ENCODE data around the gene KRT34. TPM values are rescaled to one million over a fixed set of nuclear protein-coding genes. Genes with fewer than 3 reads are reported as not detected.

Gene KRT34
- total RNA-seq, 2 experiments from 2014 or later = not detected

DNA sequence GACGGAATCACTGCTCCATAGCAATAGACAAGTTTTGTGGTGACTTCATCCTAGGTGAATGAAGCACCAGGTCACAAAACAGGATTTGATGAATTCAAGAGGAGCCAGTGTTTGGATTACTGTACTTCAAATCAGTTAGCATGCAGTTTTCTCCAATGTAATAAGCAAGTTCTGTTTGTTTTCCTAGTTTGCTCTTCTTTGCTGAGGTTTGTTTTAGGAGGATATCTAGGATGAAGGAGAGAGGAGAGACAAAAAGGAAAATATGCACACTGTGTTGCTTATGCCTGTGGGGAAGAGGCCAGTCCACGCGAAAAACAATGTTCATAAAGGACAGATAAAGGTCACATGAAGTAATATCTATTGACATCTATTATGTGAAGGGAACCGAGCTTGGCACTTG lies 33.3 kb upstream of the KRT34 start:
- TF ChIP-seq EZH2phosphoT487 (IDR thresholded peaks at IDR 0.05; ENCODE audit: borderline replicate concordance, low read depth, low read length) = no peak
- TF ChIP-seq, protein P1, sequence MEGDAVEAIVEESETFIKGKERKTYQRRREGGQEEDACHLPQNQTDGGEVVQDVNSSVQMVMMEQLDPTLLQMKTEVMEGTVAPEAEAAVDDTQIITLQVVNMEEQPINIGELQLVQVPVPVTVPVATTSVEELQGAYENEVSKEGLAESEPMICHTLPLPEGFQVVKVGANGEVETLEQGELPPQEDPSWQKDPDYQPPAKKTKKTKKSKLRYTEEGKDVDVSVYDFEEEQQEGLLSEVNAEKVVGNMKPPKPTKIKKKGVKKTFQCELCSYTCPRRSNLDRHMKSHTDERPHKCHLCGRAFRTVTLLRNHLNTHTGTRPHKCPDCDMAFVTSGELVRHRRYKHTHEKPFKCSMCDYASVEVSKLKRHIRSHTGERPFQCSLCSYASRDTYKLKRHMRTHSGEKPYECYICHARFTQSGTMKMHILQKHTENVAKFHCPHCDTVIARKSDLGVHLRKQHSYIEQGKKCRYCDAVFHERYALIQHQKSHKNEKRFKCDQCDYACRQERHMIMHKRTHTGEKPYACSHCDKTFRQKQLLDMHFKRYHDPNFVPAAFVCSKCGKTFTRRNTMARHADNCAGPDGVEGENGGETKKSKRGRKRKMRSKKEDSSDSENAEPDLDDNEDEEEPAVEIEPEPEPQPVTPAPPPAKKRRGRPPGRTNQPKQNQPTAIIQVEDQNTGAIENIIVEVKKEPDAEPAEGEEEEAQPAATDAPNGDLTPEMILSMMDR (conservative IDR thresholded peaks at IDR 0.05; ENCODE audit: low read length) = no peak
- H3K27ac ChIP-seq (ENCODE audit: low read depth, low read length, poor library complexity, severe bottlenecking) = no peak overlapping the region
- CTCF ChIA-PET (ENCODE audit: unreplicated experiment) = no interaction called here

DNA sequence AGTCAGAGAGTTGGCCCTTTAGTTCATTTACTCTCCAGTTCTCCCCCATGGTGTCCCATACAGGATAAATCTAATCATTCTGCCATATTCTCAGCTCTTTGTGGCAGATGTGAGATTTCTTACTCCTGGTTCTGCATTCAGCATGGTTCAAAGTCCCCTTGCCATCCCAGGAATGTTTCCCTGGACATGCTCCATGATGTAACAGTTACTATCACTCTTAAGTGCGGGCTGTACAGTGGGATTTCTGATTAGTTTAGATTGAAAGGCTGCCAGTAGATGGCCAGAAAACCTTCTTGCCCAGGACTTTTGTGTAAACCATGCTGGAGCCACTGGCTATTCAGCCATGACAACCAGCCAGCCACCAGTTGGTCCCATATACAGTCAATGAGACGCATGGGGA lies 31.9 kb upstream of the KRT34 start:
- no peak for TF ChIP-seq EZH2phosphoT487 (IDR thresholded peaks at IDR 0.05; ENCODE audit: borderline replicate concordance, low read depth, low read length)
- TF ChIP-seq, protein P1 (conservative IDR thresholded peaks at IDR 0.05; ENCODE audit: low read length) = no peak
- DNase-seq (ENCODE audit: low spot score) = no peak
- ChIA-PET POLR2A (no interaction called here), CTCF (ENCODE audit: unreplicated experiment) (no interaction called here)
- Histone ChIP-seq H2AFZ (ENCODE audit: low read length) (no peak overlapping the region), H4K20me1 (ENCODE audit: insufficient read depth, low read length) (no peaks in the 10 kb centered on the region), H3K4me3 (ENCODE audit: low read depth, low read length, poor library complexity, severe bottlenecking) (no peak overlapping the region), H3K4me1 (ENCODE audit: insufficient read depth, low read length, poor library complexity, severe bottlenecking) (no peaks in the 10 kb centered on the region), H3K36me3 (ENCODE audit: insufficient read depth, low read length) (no peaks in the 10 kb centered on the region), H3K79me2 (ENCODE audit: insufficient read depth, low read depth, low read length) (no peaks in the 10 kb centered on the region), H3K9me3 (ENCODE audit: low read length) (no peaks in the 10 kb centered on the region), H3K27ac (ENCODE audit: low read depth, low read length, poor library complexity, severe bottlenecking) (no peak overlapping the region), H3K4me2 (ENCODE audit: low read length) (no peak overlapping the region), H3K9me2 (ENCODE audit: insufficient read depth, low read length) (no peaks in the 10 kb centered on the region)
- intact Hi-C loops (cut with micrococcal nuclease; ENCODE audit: unreplicated experiment) = no loop called here
- BruUV-seq (replicated peaks) = no TSS peak

More for the DNA sequence above, 33.3 kb upstream of the KRT34 start:
- DNase-seq (ENCODE audit: low spot score) = no peak
- no peaks in the 10 kb centered on the region for H3K36me3 ChIP-seq (ENCODE audit: insufficient read depth, low read length)
- POLR2A ChIA-PET = no interaction called here
- no peak overlapping the region for H3K4me2 ChIP-seq (ENCODE audit: low read length)
- no peaks in the 10 kb centered on the region for H3K79me2 ChIP-seq (ENCODE audit: insufficient read depth, low read depth, low read length)
- intact Hi-C loops (cut with micrococcal nuclease; ENCODE audit: unreplicated experiment) = no loop called here
- no peaks in the 10 kb centered on the region for H4K20me1 ChIP-seq (ENCODE audit: insufficient read depth, low read length)
- no peaks in the 10 kb centered on the region for H3K4me1 ChIP-seq (ENCODE audit: insufficient read depth, low read length, poor library complexity, severe bottlenecking)
- no peaks in the 10 kb centered on the region for H3K9me3 ChIP-seq (ENCODE audit: low read length)
- H3K9me2 ChIP-seq (ENCODE audit: insufficient read depth, low read length) = no peaks in the 10 kb centered on the region
- BruUV-seq (replicated peaks) = no TSS peak
- no peak overlapping the region for H3K4me3 ChIP-seq (ENCODE audit: low read depth, low read length, poor library complexity, severe bottlenecking)
- no peak overlapping the region for H2AFZ ChIP-seq (ENCODE audit: low read length)

DNA sequence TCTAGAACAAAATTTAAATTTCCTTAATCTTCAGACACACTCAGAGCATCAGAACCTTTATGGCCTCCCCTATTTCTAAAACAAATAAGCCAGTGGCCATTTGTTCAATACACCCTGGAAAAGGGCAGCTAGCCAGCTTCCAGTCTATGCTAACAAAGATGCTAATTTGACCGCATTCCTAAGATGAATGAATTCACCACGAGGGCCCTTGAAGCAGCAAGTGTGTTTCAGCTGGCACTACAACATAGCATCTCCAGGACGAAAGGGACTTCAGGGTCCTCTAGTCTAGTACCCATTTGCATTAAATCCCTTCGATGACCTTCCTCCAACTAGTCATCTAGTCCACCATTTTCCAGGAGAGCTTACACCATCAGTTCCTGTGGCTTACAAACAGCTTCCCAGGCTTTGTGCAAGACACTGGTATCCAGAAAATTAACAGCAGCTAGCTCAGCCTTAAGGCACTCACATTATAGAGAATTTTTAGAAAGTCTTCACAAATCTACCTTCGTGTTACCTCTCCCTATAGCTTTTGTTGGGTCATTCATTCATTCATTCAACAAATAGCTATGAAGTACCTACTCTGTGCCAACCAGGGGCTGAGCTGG lies 31.3 kb upstream of the KRT34 start:
- POLR2A ChIA-PET = no interaction called here
- Histone ChIP-seq H3K9me3 (ENCODE audit: low read length) (no peaks in the 10 kb centered on the region), H3K36me3 (ENCODE audit: insufficient read depth, low read length) (no peaks in the 10 kb centered on the region), H3K27ac (ENCODE audit: low read depth, low read length, poor library complexity, severe bottlenecking) (no peak overlapping the region), H4K20me1 (ENCODE audit: insufficient read depth, low read length) (no peaks in the 10 kb centered on the region), H2AFZ (ENCODE audit: low read length) (no peak overlapping the region), H3K4me1 (ENCODE audit: insufficient read depth, low read length, poor library complexity, severe bottlenecking) (no peaks in the 10 kb centered on the region), H3K79me2 (ENCODE audit: insufficient read depth, low read depth, low read length) (no peaks in the 10 kb centered on the region), H3K4me3 (ENCODE audit: low read depth, low read length, poor library complexity, severe bottlenecking) (no peak overlapping the region), H3K9me2 (ENCODE audit: insufficient read depth, low read length) (no peaks in the 10 kb centered on the region), H3K4me2 (ENCODE audit: low read length) (no peak overlapping the region)
- CTCF ChIA-PET (ENCODE audit: unreplicated experiment) = no interaction called here
- DNase-seq (ENCODE audit: low spot score) = no peak
- intact Hi-C loops (cut with micrococcal nuclease; ENCODE audit: unreplicated experiment) = no loop called here
- no peak for TF ChIP-seq EZH2phosphoT487 (IDR thresholded peaks at IDR 0.05; ENCODE audit: borderline replicate concordance, low read depth, low read length)
- TF ChIP-seq, protein P1 (conservative IDR thresholded peaks at IDR 0.05; ENCODE audit: low read length) = no peak
- BruUV-seq (replicated peaks) = no TSS peak

All from OCI-LY7 (cell line).